Peyer's patch (tissue), 4 donors: ENCODE measurements around the gene EYS.

Experiments
- POLR2A ChIP-seq, 2 donors: fragments of 450-650 bp; IDR thresholded peaks; one replicate each; pipeline ENCODE4 v1.5.1; 2017; ENCODE audit warnings: antibody characterized with exemption in 2 of 2, mild to moderate bottlenecking in 2 of 2, moderate library complexity in 2 of 2
- TF ChIP-seq, protein P1 (sequence below), 6 experiments: fragments of 450-650 bp in 4 of 6; fragments of 200-600 bp in 2 of 6; sonication (generic) in 1 of 6; IDR thresholded peaks; one replicate each; pipeline ENCODE4 v1.5.1; 2017 to 2019; ENCODE audit warnings: antibody characterized with exemption in 6 of 6, mild to moderate bottlenecking in 3 of 6, moderate library complexity in 1 of 6

DNA sequence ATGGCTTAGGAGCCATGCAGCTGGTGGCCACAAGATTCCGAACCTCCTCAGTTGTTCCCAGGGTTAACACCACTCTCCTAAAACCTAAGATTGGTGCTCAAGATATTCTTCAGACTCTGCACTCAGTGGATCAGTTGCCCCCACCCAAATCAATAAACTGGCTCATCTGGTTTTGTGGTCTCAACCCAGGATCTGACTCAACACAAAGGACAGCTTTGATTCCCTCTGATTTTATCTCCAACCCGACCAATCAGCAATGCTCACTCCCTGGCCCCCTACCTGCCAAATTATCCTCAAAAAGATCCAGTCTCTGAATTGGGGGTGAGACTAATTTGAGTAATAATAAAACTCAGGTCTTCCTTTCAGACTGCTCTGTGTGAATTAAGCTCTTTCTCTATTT lies 137.5 kb downstream of the EYS start:
- TF ChIP-seq, protein P1, sequence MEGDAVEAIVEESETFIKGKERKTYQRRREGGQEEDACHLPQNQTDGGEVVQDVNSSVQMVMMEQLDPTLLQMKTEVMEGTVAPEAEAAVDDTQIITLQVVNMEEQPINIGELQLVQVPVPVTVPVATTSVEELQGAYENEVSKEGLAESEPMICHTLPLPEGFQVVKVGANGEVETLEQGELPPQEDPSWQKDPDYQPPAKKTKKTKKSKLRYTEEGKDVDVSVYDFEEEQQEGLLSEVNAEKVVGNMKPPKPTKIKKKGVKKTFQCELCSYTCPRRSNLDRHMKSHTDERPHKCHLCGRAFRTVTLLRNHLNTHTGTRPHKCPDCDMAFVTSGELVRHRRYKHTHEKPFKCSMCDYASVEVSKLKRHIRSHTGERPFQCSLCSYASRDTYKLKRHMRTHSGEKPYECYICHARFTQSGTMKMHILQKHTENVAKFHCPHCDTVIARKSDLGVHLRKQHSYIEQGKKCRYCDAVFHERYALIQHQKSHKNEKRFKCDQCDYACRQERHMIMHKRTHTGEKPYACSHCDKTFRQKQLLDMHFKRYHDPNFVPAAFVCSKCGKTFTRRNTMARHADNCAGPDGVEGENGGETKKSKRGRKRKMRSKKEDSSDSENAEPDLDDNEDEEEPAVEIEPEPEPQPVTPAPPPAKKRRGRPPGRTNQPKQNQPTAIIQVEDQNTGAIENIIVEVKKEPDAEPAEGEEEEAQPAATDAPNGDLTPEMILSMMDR (IDR thresholded peaks at IDR 0.05), result no peak
- no peak for TF ChIP-seq POLR2A (IDR thresholded peaks at IDR 0.05)
